Fibroblast of lung (primary cell): ENCODE data around the gene S100P. TPM values are rescaled to one million over a fixed set of nuclear protein-coding genes. Genes with fewer than 3 reads are reported as not detected.

ENCODE experiments used
- DNase-seq, 2 donors: peaks; one replicate each; pipeline versions ENCODE4 v3.0.0 to v3.0.0-alpha.2; 2010; ENCODE audit warnings: low read depth in 2 of 2
- H2AFZ ChIP-seq: 2 replicates; pipeline ENCODE4 v1.5.1; 2012; ENCODE audit warnings: low read length, control low read depth, inconsistent platforms
- H3K27ac ChIP-seq: 2 replicates; pipeline ENCODE4 v1.5.1; 2011; ENCODE audit warnings: low read length, control low read depth; ENCODE audit not compliant: insufficient read depth
- H3K27me3 ChIP-seq: 2 replicates; pipeline ENCODE4 v1.5.1; 2011; ENCODE audit warnings: mild to moderate bottlenecking, low read length; ENCODE audit not compliant: control insufficient read depth, insufficient read depth
- H3K36me3 ChIP-seq: 2 replicates; pipeline ENCODE4 v1.5.1; 2011; ENCODE audit warnings: low read length; ENCODE audit not compliant: control insufficient read depth, insufficient read depth
- H3K4me1 ChIP-seq: 2 replicates; pipeline ENCODE4 v1.5.1; 2011; ENCODE audit warnings: low read length; ENCODE audit not compliant: control insufficient read depth, insufficient read depth; ENCODE audit errors: extremely low read depth
- H3K4me2 ChIP-seq: 2 replicates; pipeline ENCODE4 v1.5.1; 2011; ENCODE audit warnings: low read length, control low read depth; ENCODE audit not compliant: insufficient read depth; ENCODE audit errors: extremely low read depth
- H3K4me3 ChIP-seq, 4 experiments: fragments of 200-600 bp in 1 of 4; sonication (generic) in 1 of 4; replicated peaks in 1 of 4; 2 replicates each; pipeline ENCODE4 v1.5.1; 2011 to 2016; ENCODE audit warnings: low read length in 4 of 4, low read depth in 3 of 4, mild to moderate bottlenecking in 3 of 4, control low read depth in 2 of 4, inconsistent platforms in 1 of 4, mixed read lengths in 1 of 4; ENCODE audit not compliant: insufficient read depth in 1 of 4; ENCODE audit errors: control extremely low read depth in 1 of 4
- H3K79me2 ChIP-seq: 2 replicates; pipeline ENCODE4 v1.5.1; 2012; ENCODE audit warnings: mild to moderate bottlenecking, low read length, inconsistent platforms; ENCODE audit not compliant: control insufficient read depth, insufficient read depth
- H3K9ac ChIP-seq: 2 replicates; pipeline ENCODE4 v1.5.1; 2011; ENCODE audit warnings: mild to moderate bottlenecking, low read length, control low read depth; ENCODE audit not compliant: insufficient read depth
- H3K9me3 ChIP-seq: 2 replicates; pipeline ENCODE4 v1.5.1; 2012; ENCODE audit warnings: low read depth, low read length; ENCODE audit not compliant: control insufficient read depth, insufficient read depth
- H4K20me1 ChIP-seq: 2 replicates; pipeline ENCODE4 v1.5.1; 2011; ENCODE audit warnings: low read length; ENCODE audit not compliant: control insufficient read depth, insufficient read depth; ENCODE audit errors: extremely low read depth
- CTCF ChIP-seq, 2 donors: IDR thresholded peaks in 1 of 2; conservative IDR thresholded peaks in 1 of 2; 1 replicate in 1 of 2; 2 replicates in 1 of 2; pipeline ENCODE4 v1.5.1; 2011 to 2012; ENCODE audit warnings: low read length in 2 of 2, control low read depth in 1 of 2, inconsistent platforms in 1 of 2, low read depth in 1 of 2, mild to moderate bottlenecking in 1 of 2
- EZH2 ChIP-seq: IDR thresholded peaks from 2 replicates; pipeline ENCODE4 v1.5.1; 2012; ENCODE audit warnings: low read length, control low read depth, mild to moderate bottlenecking; ENCODE audit errors: missing control alignments
- polyA plus RNA-seq, 2 donors: library from polyadenylated mRNA; depleted of rRNA in 1 of 2; stranded (reverse) in 1 of 2; unstranded in 1 of 2; fragments of >200 nt; gene quantifications; 2 replicates each; pipeline ENCODE4 v1.2.1, GENCODE V29; 2011 to 2012; ENCODE audit warnings: missing spikeins in 1 of 2
- total RNA-seq: library from RNA; depleted of rRNA; stranded (reverse); fragments of >200 nt; gene quantifications from 2 replicates; pipeline ENCODE4 v1.2.1, GENCODE V29; 2014

Gene S100P
- total and polyA plus RNA-seq, 2 donors (not counting 1 experiment from before 2014, with no cell fraction given), result not detected

GRCh38 chr4:6658597-6659075 is 35.0 kb upstream of the S100P start:
- TF ChIP-seq EZH2 (no peak), CTCF (conservative IDR thresholded peaks at IDR 0.05 in 1 of 2, IDR thresholded peaks at IDR 0.05 in 1 of 2; ENCODE audit: low read depth in 1 of 2, low read length in 2 of 2) (no peak)
- Histone ChIP-seq H3K36me3 (no peaks in the 10 kb centered on the region), H3K4me3 (peak overlapping the region; percentile 19 to 46 (median 36)), H4K20me1 (no peaks in the 10 kb centered on the region), H3K79me2 (no peaks in the 10 kb centered on the region), H3K9ac (no peak overlapping the region), H3K27ac (no peak overlapping the region), H2AFZ (peak overlapping the region; percentile 53), H3K9me3 (no peaks in the 10 kb centered on the region), H3K27me3 (peaks cover 7% of the 10 kb centered on the region), H3K4me2 (peak overlapping the region; percentile 80), H3K4me1 (no peaks in the 10 kb centered on the region)
- DNase-seq, result peak; percentile 15 to 55

- Histone ChIP-seq H3K27me3 (peaks cover 12% of the 10 kb centered on the region), H3K9me3 (no peaks in the 10 kb centered on the region), H3K27ac (no peak overlapping the region), H3K4me1 (no peaks in the 10 kb centered on the region), H3K9ac (no peak overlapping the region), H3K4me2 (no peak overlapping the region), H2AFZ (no peak overlapping the region), H3K36me3 (no peaks in the 10 kb centered on the region), H3K79me2 (no peaks in the 10 kb centered on the region), H4K20me1 (no peaks in the 10 kb centered on the region), H3K4me3 (no peak overlapping the region)
- TF ChIP-seq CTCF (conservative IDR thresholded peaks at IDR 0.05 in 1 of 2, IDR thresholded peaks at IDR 0.05 in 1 of 2; ENCODE audit: low read depth in 1 of 2, low read length in 2 of 2) (no peak), EZH2 (no peak)
- DNase-seq, result no peak
Observed at GRCh38 chr4:6659897-6660296, 33.8 kb upstream of the S100P start.

- no peak overlapping the region for H3K9ac ChIP-seq
- peaks cover 17% of the 10 kb centered on the region for H3K27me3 ChIP-seq
- no peak overlapping the region for H3K27ac ChIP-seq
- no peaks in the 10 kb centered on the region for H3K9me3 ChIP-seq
- no peaks in the 10 kb centered on the region for H4K20me1 ChIP-seq
- H3K36me3 ChIP-seq, result no peaks in the 10 kb centered on the region
- TF ChIP-seq CTCF (conservative IDR thresholded peaks at IDR 0.05 in 1 of 2, IDR thresholded peaks at IDR 0.05 in 1 of 2; ENCODE audit: low read depth in 1 of 2, low read length in 2 of 2) (no peak), EZH2 (no peak)
- no peak for DNase-seq
- H3K79me2 ChIP-seq, result no peaks in the 10 kb centered on the region
- H3K4me1 ChIP-seq, result no peaks in the 10 kb centered on the region
- no peak overlapping the region for H3K4me2 ChIP-seq
- H3K4me3 ChIP-seq, result no peak overlapping the region
- H2AFZ ChIP-seq, result no peak overlapping the region
Observed at GRCh38 chr4:6660430-6660829, 33.2 kb upstream of the S100P start.
